HepG2 (cell line): Measurements from ENCODE around the gene DIS3L2. TPM values are rescaled to one million over a fixed set of nuclear protein-coding genes. Genes with fewer than 3 reads are reported as not detected.

Experiments used
- ATAC-seq: fragments of 200-7000 bp; cut with Tn5 transposase; 3 replicates; pipeline ENCODE4 v1.9.1; 2020; ENCODE audit warnings: mild to moderate bottlenecking, moderate library complexity
- BruUV-seq: library from RNA; stranded (reverse); fragments of 400-500 nt; replicated peaks from 2 replicates; lab custom pipeline; 2021; lab: Mats Ljungman, UMichigan
- CTCF ChIA-PET: fragments of 300-600 bp; formaldehyde crosslinking; extraction: SDS; loops from one replicate; lab custom pipeline; 2021; ENCODE audit warnings: low total read pairs, inconsistent platforms, low intra/inter-chr PET ratio; lab: Yijun Ruan, JAX
- POLR2A ChIA-PET: fragments of 350-600 bp; sonication (Branson Sonifier 250); formaldehyde crosslinking; loops from one replicate; lab custom pipeline; 2020; ENCODE audit warnings: antibody characterized with exemption, inconsistent platforms; lab: Yijun Ruan, JAX
- DNase-seq: peaks from one replicate; pipeline ENCODE4 v3.0.0-alpha.2; 2015; ENCODE audit warnings: low spot score
- FAIRE-seq: peaks from 3 replicates; lab custom pipeline; 2011; peaks lifted over from hg19 to GRCh38; lab: Jason Lieb, UNC
- H2AFZ ChIP-seq: one replicate; pipeline ENCODE4 v1.6.1; 2011; ENCODE audit warnings: low read length, inconsistent platforms
- H3K27ac ChIP-seq: fragments of 300-600 bp; 3 replicates; pipeline ENCODE4 v1.8.0; 2011; ENCODE audit warnings: mixed run types, mild to moderate bottlenecking, mixed read lengths, low read length, inconsistent platforms; ENCODE audit not compliant: insufficient read depth; ENCODE audit errors: extremely low read length
- H3K27me3 ChIP-seq, 2 experiments: fragments of 200-600 bp in 1 of 2; 2 replicates in 1 of 2; 3 replicates in 1 of 2; pipeline versions ENCODE4 v1.6.0 to v1.8.0; 2011; ENCODE audit warnings: low read length in 2 of 2, mild to moderate bottlenecking in 2 of 2, moderate library complexity in 2 of 2, inconsistent platforms in 1 of 2; ENCODE audit not compliant: insufficient read depth in 2 of 2, control insufficient read depth in 1 of 2
- H3K36me3 ChIP-seq, 2 experiments: fragments of 200-600 bp in 1 of 2; replicated peaks in 1 of 2; 2 replicates in 1 of 2; 3 replicates in 1 of 2; pipeline versions ENCODE4 v1.5.1 to v1.8.0; 2011; ENCODE audit warnings: low read length in 2 of 2, inconsistent platforms in 1 of 2; ENCODE audit not compliant: insufficient read depth in 2 of 2, control insufficient read depth in 1 of 2
- H3K4me1 ChIP-seq: 2 replicates; pipeline ENCODE4 v1.5.1; 2012; ENCODE audit warnings: low read length, inconsistent platforms; ENCODE audit not compliant: insufficient read depth
- H3K4me2 ChIP-seq: 2 replicates; pipeline ENCODE4 v1.6.0; 2011; ENCODE audit warnings: low read depth, low read length, inconsistent platforms
- H3K4me3 ChIP-seq, 3 experiments: fragments of 200-600 bp in 1 of 3; sonication (generic), shearing (Covaris generic) in 1 of 3; replicated peaks in 1 of 3; 2 replicates each; pipeline ENCODE4 v1.5.1; 2011 to 2016; ENCODE audit warnings: low read length in 3 of 3, inconsistent platforms in 2 of 3, low read depth in 2 of 3, mild to moderate bottlenecking in 2 of 3, control low read depth in 1 of 3, mixed read lengths in 1 of 3; ENCODE audit not compliant: insufficient read depth in 1 of 3
- H3K79me2 ChIP-seq: one replicate; pipeline ENCODE4 v1.6.1; 2011; ENCODE audit warnings: low read length, inconsistent platforms; ENCODE audit not compliant: insufficient read depth
- H3K9ac ChIP-seq: 2 replicates; pipeline ENCODE4 v1.6.0; 2011; ENCODE audit warnings: mild to moderate bottlenecking, low read depth, low read length, inconsistent platforms; ENCODE audit not compliant: insufficient read depth
- H3K9me3 ChIP-seq: 2 replicates; pipeline ENCODE4 v1.5.1; 2012; ENCODE audit warnings: mild to moderate bottlenecking, low read length
- H4K20me1 ChIP-seq: 2 replicates; pipeline ENCODE4 v1.6.0; 2011; ENCODE audit warnings: inconsistent platforms, mild to moderate bottlenecking, low read length, moderate library complexity; ENCODE audit not compliant: insufficient read depth
- DPF2 ChIP-seq: sonication (generic); formaldehyde crosslinking; IDR thresholded peaks from 2 replicates; pipeline ENCODE4 v1.4.0; 2020; ENCODE audit warnings: mild to moderate bottlenecking, low read depth, missing genetic modification reagents, borderline replicate concordance
- FOXA1 ChIP-seq, 2 experiments: fragments of 450-650 bp in 1 of 2; sonication (generic) in 1 of 2; formaldehyde crosslinking in 1 of 2; IDR thresholded peaks; 2 replicates each; pipeline versions ENCODE4 v1.4.0 to v1.6.1; 2016 to 2020; ENCODE audit warnings: missing genetic modification reagents in 1 of 2
- FOXA3 ChIP-seq: IDR thresholded peaks from 2 replicates; pipeline ENCODE4 v1.6.1; 2016; ENCODE audit warnings: missing genetic modification reagents, missing compliant biosample characterization
- SALL1 ChIP-seq: sonication (generic); formaldehyde crosslinking; IDR thresholded peaks from 2 replicates; pipeline ENCODE4 v1.8.0; 2022; ENCODE audit warnings: mild to moderate bottlenecking, missing genetic modification reagents
- TEAD3 ChIP-seq: optimal IDR thresholded peaks from 2 replicates; pipeline ENCODE3; 2016; ENCODE audit warnings: borderline replicate concordance
- YEATS4 ChIP-seq: sonication (generic); formaldehyde crosslinking; IDR thresholded peaks from 2 replicates; pipeline ENCODE4 v1.4.0; 2020; ENCODE audit warnings: missing genetic modification reagents, borderline replicate concordance
- ZBTB39 ChIP-seq: sonication (generic); formaldehyde crosslinking; IDR thresholded peaks from 2 replicates; pipeline ENCODE4 v1.5.0; 2020; ENCODE audit warnings: missing genetic modification reagents
- ZKSCAN5 ChIP-seq: sonication (generic); formaldehyde crosslinking; IDR thresholded peaks from 2 replicates; pipeline ENCODE4 v1.5.1; 2020; ENCODE audit warnings: mild to moderate bottlenecking, missing genetic modification reagents
- ZNF253 ChIP-seq: sonication (generic); formaldehyde crosslinking; IDR thresholded peaks from 2 replicates; pipeline ENCODE4 v1.8.0; 2022; ENCODE audit warnings: mild to moderate bottlenecking, missing genetic modification reagents, borderline replicate concordance
- ZNF318 ChIP-seq: sonication (generic); formaldehyde crosslinking; IDR thresholded peaks from 2 replicates; pipeline ENCODE4 v1.4.0; 2020; ENCODE audit warnings: mild to moderate bottlenecking, missing genetic modification reagents
- ZNF574 ChIP-seq: sonication (generic); formaldehyde crosslinking; IDR thresholded peaks from 2 replicates; pipeline ENCODE4 v1.4.0; 2020; ENCODE audit warnings: missing genetic modification reagents
- WGBS: methylation state at CpG from one replicate; pipeline ENCODE4 v1.1.6; 2017; ENCODE audit warnings: low lambda C conversion rate; 5-methylcytosine and 5-hydroxymethylcytosine counted together
- in situ Hi-C: cut with HindIII; loops from 2 replicates; pipeline ENCODE4 v1.10.0; 2017; ENCODE audit warnings: low pct_unique_long_range_greater_than_20kb; ENCODE audit not compliant: extremely low pct_ligation_motif_present
- intact Hi-C: fragments of 100-400 bp; cut with micrococcal nuclease; formaldehyde crosslinking; loops from one replicate; pipeline ENCODE4 v1.10.0; 2022; ENCODE audit not compliant: unreplicated experiment
- polyA plus RNA-seq, 8 experiments: library from polyadenylated mRNA; depleted of rRNA in 3 of 8; stranded (reverse) in 7 of 8; unstranded in 1 of 8; fragments of >200 nt; fragmentation: Illumina TruSeq in 4 of 8; extraction: Trizol in 4 of 8; gene quantifications; 2 replicates each; pipeline versions ENCODE4 v1.2.1 to v1.2.3, GENCODE V29; 2011 to 2016; ENCODE audit warnings: low read depth in 4 of 8, missing spikeins in 1 of 8, mixed read lengths in 1 of 8; ENCODE audit not compliant: insufficient read depth in 1 of 8
- total RNA-seq, 5 experiments: library from RNA; depleted of rRNA; stranded (reverse); fragments of >200 nt; fragmentation: Illumina TruSeq; extraction: Trizol; gene quantifications; 2 replicates each; pipeline ENCODE4 v1.2.3, GENCODE V29; 2016; ENCODE audit warnings: low read depth in 1 of 5

DIS3L2 gene
- total and polyA plus RNA-seq, 2 of the 13 experiments (the other 11 are each of a cell fraction or from before 2014, with no cell fraction given) = 7.0 to 23.9 TPM

GRCh38 chr2:232304236-232304635 is 342.7 kb downstream of the DIS3L2 start:
- CTCF ChIA-PET = no interaction called here
- peak; percentile 89 for FAIRE-seq
- POLR2A ChIA-PET = no interaction called here
- peak overlapping the region; percentile 16 for H2AFZ ChIP-seq
- peaks cover 5 to 6% of the 10 kb centered on the region in 2 experiments; a peak in 3 of 5 replicates for H3K36me3 ChIP-seq
- peaks cover 38% of the 10 kb centered on the region for H3K4me1 ChIP-seq
- 47% methylated on average over 6 of the region's 6 CpGs for WGBS
- no peaks in the 10 kb centered on the region for H3K27me3 ChIP-seq
- no peaks in the 10 kb centered on the region for H4K20me1 ChIP-seq
- ATAC-seq = peak; percentile 84
- DNase-seq = peak; percentile 69
- in situ Hi-C loops (no loop called here), intact Hi-C loops (no loop called here)
- BruUV-seq = no TSS peak
- H3K4me3 ChIP-seq = no peak overlapping the region; a peak in 1 of 6 replicates
- H3K79me2 ChIP-seq = no peaks in the 10 kb centered on the region
- peak overlapping the region; percentile 49 for H3K27ac ChIP-seq
- peak overlapping the region; percentile 25 for H3K9ac ChIP-seq
- peak overlapping the region; percentile 61 for H3K4me2 ChIP-seq
- no peaks in the 10 kb centered on the region for H3K9me3 ChIP-seq
- TF ChIP-seq FOXA1 (IDR thresholded peaks at IDR 0.05) (no peak), FOXA1 (CRISPR knock-in tag; IDR thresholded peaks at IDR 0.05) (no peak), ZNF318 (no peak), SALL1 (CRISPR knock-in tag) (peak; percentile 71), ZKSCAN5 (CRISPR knock-in tag) (no peak), ZNF253 (CRISPR knock-in tag) (no peak), DPF2 (peak; percentile 42; the same call in 1 of the 2 replicates), ZBTB39 (CRISPR knock-in tag) (no peak), FOXA3 (0 out of 2 replicates have a peak, but pooled peaks have one; percentile 11), YEATS4 (CRISPR knock-in tag) (0 out of 2 replicates have a peak, but pooled peaks have one; percentile 25), ZNF574 (CRISPR knock-in tag) (no peak), TEAD3 (CRISPR knock-in tag) (peak; percentile 34)
